GM12873 (cell line): ENCODE data around the gene CASK.

ENCODE experiments used
- CTCF ChIP-seq: IDR thresholded peaks from 2 replicates; pipeline ENCODE4 v1.5.1; 2012; ENCODE audit warnings: low read depth, mild to moderate bottlenecking, moderate library complexity, low read length, control low read depth; ENCODE audit not compliant: insufficient read depth; ENCODE audit errors: missing control alignments

Gene CASK

GRCh38 chrX:41518127-41518840 is 405.1 kb downstream of the CASK start:
- TF ChIP-seq CTCF = no peak

- no peak for TF ChIP-seq CTCF
Measured at GRCh38 chrX:41516999-41517765, 406.2 kb downstream of the CASK start.

- TF ChIP-seq CTCF = no peak
Measured at GRCh38 chrX:41516456-41516855, 406.9 kb downstream of the CASK start.

- TF ChIP-seq CTCF = no peak
Measured at GRCh38 chrX:41515376-41515775, 408.0 kb downstream of the CASK start.

- TF ChIP-seq CTCF = no peak
Measured at GRCh38 chrX:41514179-41514578, 409.2 kb downstream of the CASK start.

- no peak for TF ChIP-seq CTCF
Measured at GRCh38 chrX:41512394-41512793, 411.0 kb downstream of the CASK start.

GRCh38 chrX:41507919-41508318 is 415.4 kb downstream of the CASK start:
- TF ChIP-seq CTCF = no peak
